ENCODE results near the gene CLTC.

DNA sequence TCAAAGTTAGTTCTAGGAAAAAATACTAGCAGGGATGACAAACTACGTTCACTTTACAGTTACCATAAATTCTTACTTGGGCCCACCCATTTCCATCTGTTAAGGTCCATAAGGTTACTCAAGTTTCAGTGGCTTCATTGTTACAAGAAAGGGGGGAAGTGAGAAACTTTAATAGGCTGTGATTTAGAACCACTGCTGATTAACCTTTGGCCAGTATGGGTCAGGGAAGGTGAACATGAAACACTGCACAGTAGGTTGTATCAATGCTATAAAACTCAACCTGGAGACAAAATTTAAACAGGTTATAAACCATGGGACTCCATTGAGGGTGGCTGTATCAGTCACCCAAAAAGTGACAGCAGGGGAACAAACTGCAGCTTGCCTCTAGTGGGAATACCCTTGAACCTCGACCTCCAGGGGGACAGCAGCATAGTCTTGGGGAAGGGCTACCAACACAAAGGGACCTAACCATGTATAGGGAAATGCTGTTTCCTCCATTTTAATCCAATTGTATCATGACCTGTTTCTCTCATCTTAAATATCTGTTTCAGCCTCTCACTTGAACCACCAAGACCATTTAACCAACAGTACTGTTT, 77.1 kb downstream of the CLTC start:
- TF ChIP-seq, protein P1, sequence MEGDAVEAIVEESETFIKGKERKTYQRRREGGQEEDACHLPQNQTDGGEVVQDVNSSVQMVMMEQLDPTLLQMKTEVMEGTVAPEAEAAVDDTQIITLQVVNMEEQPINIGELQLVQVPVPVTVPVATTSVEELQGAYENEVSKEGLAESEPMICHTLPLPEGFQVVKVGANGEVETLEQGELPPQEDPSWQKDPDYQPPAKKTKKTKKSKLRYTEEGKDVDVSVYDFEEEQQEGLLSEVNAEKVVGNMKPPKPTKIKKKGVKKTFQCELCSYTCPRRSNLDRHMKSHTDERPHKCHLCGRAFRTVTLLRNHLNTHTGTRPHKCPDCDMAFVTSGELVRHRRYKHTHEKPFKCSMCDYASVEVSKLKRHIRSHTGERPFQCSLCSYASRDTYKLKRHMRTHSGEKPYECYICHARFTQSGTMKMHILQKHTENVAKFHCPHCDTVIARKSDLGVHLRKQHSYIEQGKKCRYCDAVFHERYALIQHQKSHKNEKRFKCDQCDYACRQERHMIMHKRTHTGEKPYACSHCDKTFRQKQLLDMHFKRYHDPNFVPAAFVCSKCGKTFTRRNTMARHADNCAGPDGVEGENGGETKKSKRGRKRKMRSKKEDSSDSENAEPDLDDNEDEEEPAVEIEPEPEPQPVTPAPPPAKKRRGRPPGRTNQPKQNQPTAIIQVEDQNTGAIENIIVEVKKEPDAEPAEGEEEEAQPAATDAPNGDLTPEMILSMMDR (IDR thresholded peaks at IDR 0.05; ENCODE audit: borderline replicate concordance, extremely low read depth, low read length, poor library complexity, severe bottlenecking): no peak
- TF ChIP-seq EZH2 (IDR thresholded peaks at IDR 0.05; ENCODE audit: borderline replicate concordance, low read depth, low read length, severe bottlenecking): no peak

Measured in DND-41 (cell line).